Thymus (tissue), 14 donors: ENCODE results near the gene LINC00237. TPM values are rescaled to one million over a fixed set of nuclear protein-coding genes. Genes with fewer than 3 reads are reported as not detected.

Source experiments
- DNase-seq, 9 donors: peaks; one replicate each; pipeline ENCODE4 v3.0.0-alpha.2; 2013; ENCODE audit warnings: low spot score in 9 of 9, low read depth in 6 of 9, missing footprints in 1 of 9
- H3K27ac ChIP-seq, 2 donors: one replicate each; pipeline ENCODE4 v1.5.1; 2013; ENCODE audit warnings: control low read depth in 1 of 2, low read depth in 1 of 2, low read length in 1 of 2, mild to moderate bottlenecking in 1 of 2, moderate library complexity in 1 of 2
- H3K27me3 ChIP-seq, 2 donors: one replicate each; pipeline ENCODE4 v1.5.1; 2013; ENCODE audit warnings: low read length in 1 of 2; ENCODE audit not compliant: control insufficient read depth in 2 of 2, insufficient read depth in 1 of 2
- H3K36me3 ChIP-seq, 2 donors: one replicate each; pipeline ENCODE4 v1.5.1; 2013; ENCODE audit warnings: low read length in 1 of 2, mild to moderate bottlenecking in 1 of 2, moderate library complexity in 1 of 2; ENCODE audit not compliant: control insufficient read depth in 2 of 2, insufficient read depth in 2 of 2
- H3K4me1 ChIP-seq, 2 donors: one replicate each; pipeline ENCODE4 v1.5.1; 2013; ENCODE audit warnings: low read length in 2 of 2; ENCODE audit not compliant: control insufficient read depth in 2 of 2, insufficient read depth in 2 of 2
- H3K4me3 ChIP-seq, 2 donors: one replicate each; pipeline ENCODE4 v1.5.1; 2013; ENCODE audit warnings: low read length in 2 of 2, control low read depth in 1 of 2, mild to moderate bottlenecking in 1 of 2
- H3K9me3 ChIP-seq, 2 donors: one replicate each; pipeline ENCODE4 v1.5.1; 2013; ENCODE audit warnings: low read length in 1 of 2, mild to moderate bottlenecking in 1 of 2; ENCODE audit not compliant: control insufficient read depth in 2 of 2, insufficient read depth in 1 of 2
- WGBS: extraction: QIAGEN DNeasy Blood & Tissue Kit; methylation state at CpG from one replicate; pipeline ENCODE4 v1.1.7; 2013; 5-methylcytosine and 5-hydroxymethylcytosine counted together
- long read RNA-seq, 10 donors: transcript quantifications; one replicate each; lab custom pipeline, GENCODE V29; 2026
- polyA plus RNA-seq: library from polyadenylated mRNA; stranded (reverse); fragments of 200-250 nt; gene quantifications from one replicate; pipeline ENCODE4 v1.2.3, GENCODE V29; 2013
- total RNA-seq: library from RNA; stranded (reverse); fragments of 120-200 nt; gene quantifications from one replicate; pipeline ENCODE4 v1.2.4, GENCODE V29; 2013
- donor health status: healthy.

The LINC00237 gene
- total RNA-seq, result not detected
- not detected for polyA plus RNA-seq
- long read RNA-seq, donor 1, result 0 reads
- long read RNA-seq, donor 2, result 0 reads
- long read RNA-seq, donor 3, result 0 reads
- long read RNA-seq, donor 4, result 0 reads
- long read RNA-seq, donor 5, result 0 reads
- long read RNA-seq, donor 6, result 0 reads
- long read RNA-seq, donor 7, result 0 reads
- long read RNA-seq, donor 8, result 0 reads
- long read RNA-seq, donor 9, result 0 reads
- long read RNA-seq, donor 10, result 0 reads

- H3K9me3 ChIP-seq, result no peaks in the 10 kb centered on the region
- no peak within 1 kb of the TSS for H3K4me3 ChIP-seq
- H3K4me1 ChIP-seq, result peaks cover 14 to 18% of the 10 kb centered on the region in 2 donors
- DNase-seq, result no peak
- no peaks in the 10 kb centered on the region for H3K36me3 ChIP-seq
- H3K27ac ChIP-seq, result no peak within 1 kb of the TSS
- WGBS, result 11% methylated on average over 43 of the region's 43 CpGs
- peaks cover 72 to 96% of the 10 kb centered on the region in 2 donors for H3K27me3 ChIP-seq
Measured at GRCh38 chr20:21106171-21107017, at the start of gene LINC00237. Gene LINC00237, minus strand, starts transcription at chr20:21106358.

- Histone ChIP-seq H3K36me3 (no peaks in the 10 kb centered on the region), H3K9me3 (no peaks in the 10 kb centered on the region), H3K4me3 (no peak overlapping the region), H3K4me1 (no peaks in the 10 kb centered on the region), H3K27me3 (no peaks in the 10 kb centered on the region), H3K27ac (no peak overlapping the region)
- no peak for DNase-seq
- WGBS, result over 99% methylated on average over 5 of the region's 5 CpGs
Measured at GRCh38 chr20:21155268-21155667, 49.1 kb upstream of the LINC00237 start.

GRCh38 chr20:21154692-21155091 lies 48.5 kb upstream of the LINC00237 start:
- Histone ChIP-seq H3K9me3 (no peaks in the 10 kb centered on the region), H3K4me3 (no peak overlapping the region), H3K4me1 (no peaks in the 10 kb centered on the region), H3K27ac (no peak overlapping the region), H3K27me3 (no peaks in the 10 kb centered on the region), H3K36me3 (peaks cover 0 to 3% of the 10 kb centered on the region in 2 donors)
- DNase-seq, result no peak
- 64% methylated on average over 2 of the region's 2 CpGs for WGBS

GRCh38 chr20:21151791-21152190 lies 45.6 kb upstream of the LINC00237 start:
- no peak overlapping the region for H3K27ac ChIP-seq
- H3K27me3 ChIP-seq, result no peaks in the 10 kb centered on the region
- H3K4me3 ChIP-seq, result no peak overlapping the region
- H3K36me3 ChIP-seq, result peaks cover 0 to 10% of the 10 kb centered on the region in 2 donors
- DNase-seq, result no peak
- no peaks in the 10 kb centered on the region for H3K9me3 ChIP-seq
- 98% methylated on average over 5 of the region's 5 CpGs for WGBS
- H3K4me1 ChIP-seq, result no peaks in the 10 kb centered on the region

GRCh38 chr20:21149344-21149743 lies 43.2 kb upstream of the LINC00237 start:
- H3K27me3 ChIP-seq, result no peaks in the 10 kb centered on the region
- H3K4me1 ChIP-seq, result no peaks in the 10 kb centered on the region
- WGBS, result 97% methylated on average over 9 of the region's 9 CpGs
- H3K4me3 ChIP-seq, result no peak overlapping the region
- no peak for DNase-seq
- no peaks in the 10 kb centered on the region for H3K9me3 ChIP-seq
- peaks cover 0 to 10% of the 10 kb centered on the region in 2 donors for H3K36me3 ChIP-seq
- no peak overlapping the region for H3K27ac ChIP-seq

GRCh38 chr20:21147593-21147992 lies 41.4 kb upstream of the LINC00237 start:
- no peak overlapping the region for H3K27ac ChIP-seq
- DNase-seq, result no peak
- no peak overlapping the region for H3K4me3 ChIP-seq
- WGBS, result 93% methylated on average over 1 of the region's 1 CpG
- H3K9me3 ChIP-seq, result no peaks in the 10 kb centered on the region
- peaks cover 0 to 10% of the 10 kb centered on the region in 2 donors for H3K36me3 ChIP-seq
- H3K4me1 ChIP-seq, result no peaks in the 10 kb centered on the region
- H3K27me3 ChIP-seq, result no peaks in the 10 kb centered on the region

DNA sequence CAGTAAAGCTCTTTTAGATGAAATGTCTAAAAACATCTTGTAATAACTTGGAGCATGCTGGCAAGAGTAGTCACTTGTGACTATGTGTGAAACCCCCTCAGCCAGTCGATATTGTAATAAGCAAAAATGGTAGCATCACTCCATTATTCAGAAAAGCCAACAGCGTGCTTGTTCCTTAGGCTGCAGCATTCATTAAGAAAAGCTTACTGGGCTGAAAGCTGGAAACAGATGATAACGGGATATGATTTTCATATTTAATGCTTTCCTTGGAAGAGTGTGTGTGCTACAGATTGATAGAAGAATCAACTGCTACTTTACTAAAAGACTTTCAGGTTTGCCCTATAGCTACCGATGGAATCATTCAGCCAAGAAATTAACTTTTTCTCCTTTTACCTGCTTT lies 40.1 kb upstream of the LINC00237 start:
- Histone ChIP-seq H3K9me3 (no peaks in the 10 kb centered on the region), H3K36me3 (peaks cover 2 to 10% of the 10 kb centered on the region in 2 donors), H3K27me3 (no peaks in the 10 kb centered on the region), H3K4me3 (no peak overlapping the region), H3K27ac (no peak overlapping the region), H3K4me1 (no peaks in the 10 kb centered on the region)
- DNase-seq, result no peak
- WGBS, result 97% methylated on average over 4 of the region's 4 CpGs

- Histone ChIP-seq H3K9me3 (no peaks in the 10 kb centered on the region), H3K4me1 (no peaks in the 10 kb centered on the region), H3K27me3 (no peaks in the 10 kb centered on the region), H3K4me3 (no peak overlapping the region), H3K27ac (no peak overlapping the region), H3K36me3 (peaks cover 4 to 10% of the 10 kb centered on the region in 2 donors)
- DNase-seq, result no peak
- WGBS, result 95% methylated on average over 3 of the region's 3 CpGs
Measured at GRCh38 chr20:21145424-21145823, 39.3 kb upstream of the LINC00237 start.

DNA sequence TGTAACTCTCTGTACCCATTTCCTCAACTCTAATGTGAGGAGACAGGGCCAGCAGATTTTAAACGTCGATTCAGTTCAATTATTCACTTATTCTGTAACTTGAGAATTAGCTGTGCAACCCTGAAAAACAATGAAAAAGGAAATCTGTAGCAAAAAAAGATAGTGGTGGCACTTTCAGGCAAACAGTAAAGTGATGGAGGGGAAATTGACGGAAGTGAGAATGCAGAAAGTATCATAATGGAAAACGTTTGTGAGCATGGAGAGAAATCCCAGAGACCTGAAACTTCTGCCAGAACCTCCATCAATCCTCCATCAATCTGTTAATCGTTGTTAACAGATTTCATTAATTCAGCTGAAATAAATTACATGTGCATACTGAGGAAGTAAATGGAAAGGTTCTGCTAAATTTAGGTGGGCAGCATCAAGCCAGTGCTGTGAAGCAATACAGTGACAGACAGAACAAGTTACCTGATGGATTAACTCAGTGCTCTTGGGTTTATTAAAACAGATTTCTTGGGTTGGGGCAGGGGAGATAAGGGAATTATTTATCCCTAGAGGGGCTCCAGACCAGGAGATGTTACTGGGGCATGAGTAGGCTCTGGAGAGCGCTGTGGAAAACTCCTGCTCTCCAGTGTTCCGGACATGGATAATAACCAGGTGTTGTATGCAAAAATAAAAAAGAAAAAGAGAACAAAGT lies 37.2 kb upstream of the LINC00237 start:
- Histone ChIP-seq H3K27me3 (no peaks in the 10 kb centered on the region), H3K9me3 (no peaks in the 10 kb centered on the region), H3K27ac (no peak overlapping the region), H3K4me1 (no peaks in the 10 kb centered on the region), H3K4me3 (no peak overlapping the region), H3K36me3 (peaks cover 6% of the 10 kb centered on the region in 2 donors)
- 96% methylated on average over 7 of the region's 7 CpGs for WGBS
- no peak for DNase-seq
